HCT116 (cell line): ENCODE data around the gene MCRIP1. TPM values are rescaled to one million over a fixed set of nuclear protein-coding genes. Genes with fewer than 3 reads are reported as not detected.

ENCODE experiments used
- ATAC-seq: fragments of 200-7000 bp; cut with Tn5 transposase; 2 replicates; pipeline ENCODE4 v1.9.1; 2020; ENCODE audit warnings: mild to moderate bottlenecking, moderate library complexity
- BruUV-seq: library from RNA; stranded (reverse); fragments of 400-500 nt; replicated peaks from 2 replicates; lab custom pipeline; 2021; lab: Mats Ljungman, UMichigan
- CTCF ChIA-PET: fragments of 300-600 bp; sonication (Branson Sonifier 250); formaldehyde crosslinking; loops from one replicate; lab custom pipeline; 2021; ENCODE audit warnings: antibody characterized with exemption; lab: Charles Lee
- POLR2A ChIA-PET: fragments of 300-600, 350-600 bp; sonication (Branson Sonifier 250); formaldehyde crosslinking; loops from one replicate; lab custom pipeline; 2021; ENCODE audit warnings: antibody characterized with exemption; lab: Charles Lee
- RAD21 ChIA-PET, 2 experiments: fragments of 300-600 bp; sonication (Branson Sonifier 250); formaldehyde crosslinking; loops; one replicate each; lab custom pipeline; 2023; ENCODE audit warnings: low total read pairs in 2 of 2; ENCODE audit not compliant: uncharacterized antibody in 2 of 2, unreplicated experiment in 2 of 2, low non-redundant PET in 1 of 2; lab: Charles Lee
- DNase-seq: peaks from one replicate; pipeline ENCODE4 v3.0.0-alpha.2; 2010; ENCODE audit warnings: low read depth, low spot score
- H2AFZ ChIP-seq: fragments of 200-600 bp; shearing (Covaris generic), sonication (generic); 2 replicates; pipeline ENCODE4 v1.6.1; 2017; ENCODE audit warnings: low read depth, mixed run types, mixed read lengths, antibody characterized with exemption, low read length; ENCODE audit not compliant: poor library complexity, severe bottlenecking
- H3K27ac ChIP-seq: 2 replicates; pipeline ENCODE4 v1.5.1; 2012; ENCODE audit warnings: low read depth, low read length
- H3K27me3 ChIP-seq: fragments of 200-600 bp; sonication (generic); 2 replicates; pipeline ENCODE4 v1.6.1; 2016; ENCODE audit warnings: mixed run types, low read length, mixed read lengths; ENCODE audit not compliant: insufficient read depth
- H3K36me3 ChIP-seq, 2 experiments: fragments of 200-500 bp in 1 of 2; fragments of 200-600 bp in 1 of 2; sonication (Bioruptor generic) in 1 of 2; sonication (generic) in 1 of 2; 2 replicates each; pipeline versions ENCODE4 v1.5.1 to v1.6.1; 2014 to 2016; ENCODE audit warnings: low read length in 2 of 2, inconsistent platforms in 1 of 2, mixed read lengths in 1 of 2, mixed run types in 1 of 2; ENCODE audit not compliant: insufficient read depth in 2 of 2, control insufficient read depth in 1 of 2
- H3K4me1 ChIP-seq, 2 experiments: fragments of 200-600 bp in 1 of 2; sonication (generic) in 1 of 2; 2 replicates each; pipeline versions ENCODE4 v1.5.1 to v1.6.1; 2012 to 2017; ENCODE audit warnings: low read length in 2 of 2, inconsistent platforms in 1 of 2, mild to moderate bottlenecking in 1 of 2, mixed read lengths in 1 of 2, mixed run types in 1 of 2, moderate library complexity in 1 of 2; ENCODE audit not compliant: insufficient read depth in 2 of 2, control insufficient read depth in 1 of 2
- H3K4me2 ChIP-seq: fragments of 200-600 bp; sonication (generic); 2 replicates; pipeline ENCODE4 v1.6.1; 2017; ENCODE audit warnings: mixed run types, low read length, mixed read lengths
- H3K4me3 ChIP-seq, 2 experiments: fragments of 200-600 bp in 1 of 2; sonication (generic) in 1 of 2; replicated peaks in 1 of 2; 2 replicates each; pipeline ENCODE4 v1.5.1; 2011 to 2016; ENCODE audit warnings: low read length in 2 of 2, control low read depth in 1 of 2, low read depth in 1 of 2, mild to moderate bottlenecking in 1 of 2, mixed read lengths in 1 of 2, mixed run types in 1 of 2
- H3K79me2 ChIP-seq: fragments of 200-600 bp; sonication (generic); 2 replicates; pipeline ENCODE4 v1.6.1; 2017; ENCODE audit warnings: mild to moderate bottlenecking, mixed run types, low read length, moderate library complexity, mixed read lengths; ENCODE audit not compliant: insufficient read depth
- H3K9ac ChIP-seq: fragments of 200-600 bp; sonication (generic); 2 replicates; pipeline ENCODE4 v1.6.1; 2016; ENCODE audit warnings: low read length, mixed read lengths
- H3K9me2 ChIP-seq: fragments of 200-600 bp; sonication (generic), shearing (Covaris generic); 2 replicates; pipeline ENCODE4 v1.6.1; 2017; ENCODE audit warnings: mixed run types, mild to moderate bottlenecking, moderate library complexity; ENCODE audit not compliant: insufficient read depth
- H3K9me3 ChIP-seq, 2 experiments: fragments of 200-500 bp in 1 of 2; fragments of 200-600 bp in 1 of 2; sonication (Bioruptor generic) in 1 of 2; sonication (generic) in 1 of 2; 2 replicates each; pipeline ENCODE4 v1.6.1; 2014 to 2017; ENCODE audit warnings: low read length in 2 of 2, mixed read lengths in 2 of 2, inconsistent platforms in 1 of 2, low read depth in 1 of 2, mild to moderate bottlenecking in 1 of 2, mixed run types in 1 of 2, moderate library complexity in 1 of 2; ENCODE audit not compliant: control insufficient read depth in 1 of 2, insufficient read depth in 1 of 2
- H4K20me1 ChIP-seq: fragments of 200-600 bp; sonication (generic), shearing (Covaris generic); 2 replicates; pipeline ENCODE4 v1.6.1; 2017; ENCODE audit warnings: mixed run types, mild to moderate bottlenecking, moderate library complexity; ENCODE audit not compliant: insufficient read depth
- CBX3 ChIP-seq: IDR thresholded peaks from 2 replicates; pipeline ENCODE4 v1.6.1; 2012; ENCODE audit warnings: low read depth
- CEBPB ChIP-seq: IDR thresholded peaks from 2 replicates; pipeline ENCODE4 v1.6.1; 2012; ENCODE audit warnings: low read depth
- ELF1 ChIP-seq: IDR thresholded peaks from 2 replicates; pipeline ENCODE4 v1.6.1; 2012; ENCODE audit warnings: low read depth, borderline replicate concordance
- EZH2phosphoT487 ChIP-seq: fragments of 200-600 bp; IDR thresholded peaks from 2 replicates; pipeline ENCODE4 v1.6.1; 2018; ENCODE audit warnings: antibody characterized with exemption, borderline replicate concordance
- FOSL1 ChIP-seq: IDR thresholded peaks from 2 replicates; pipeline ENCODE4 v1.6.1; 2012; ENCODE audit warnings: low read depth
- JUND ChIP-seq: IDR thresholded peaks from 2 replicates; pipeline ENCODE4 v1.6.1; 2012
- POLR2AphosphoS5 ChIP-seq: IDR thresholded peaks from 2 replicates; pipeline ENCODE4 v1.6.1; 2011; ENCODE audit warnings: mild to moderate bottlenecking, low read depth, low read length, moderate library complexity
- SIN3A ChIP-seq: IDR thresholded peaks from 2 replicates; pipeline ENCODE4 v1.6.1; 2012; ENCODE audit warnings: low read depth
- SP1 ChIP-seq: IDR thresholded peaks from 2 replicates; pipeline ENCODE4 v1.6.1; 2012; ENCODE audit warnings: low read depth
- SRF ChIP-seq: IDR thresholded peaks from 2 replicates; pipeline ENCODE4 v1.6.1; 2012; ENCODE audit warnings: low read depth
- TCF7L2 ChIP-seq: IDR thresholded peaks from 2 replicates; pipeline ENCODE4 v1.7.0; 2011; ENCODE audit warnings: borderline replicate concordance, inconsistent platforms; ENCODE audit not compliant: insufficient read depth, insufficient read length; ENCODE audit errors: extremely low read depth
- ZFX ChIP-seq: fragments of 450-650 bp; IDR thresholded peaks from 2 replicates; pipeline ENCODE4 v1.6.1; 2017
- ZNF274 ChIP-seq: fragments of 200-500 bp; sonication (Bioruptor generic); IDR thresholded peaks from 2 replicates; pipeline ENCODE4 v1.6.1; 2014; ENCODE audit warnings: mild to moderate bottlenecking, low read depth, low read length, inconsistent platforms
- intact Hi-C: fragments of 100-400 bp; cut with micrococcal nuclease; formaldehyde crosslinking; loops from 2 replicates; pipeline ENCODE4 v1.10.0; 2022
- total RNA-seq: library from RNA; stranded (reverse); gene quantifications from one replicate; pipeline ENCODE4 v1.2.1, GENCODE V29; 2021; ENCODE audit not compliant: unreplicated experiment
- TF ChIP-seq, protein P1 (sequence below): IDR thresholded peaks from 2 replicates; pipeline ENCODE4 v1.6.1; 2012
- TF ChIP-seq, protein P2 (sequence below): IDR thresholded peaks from 2 replicates; pipeline ENCODE4 v1.6.1; 2011; ENCODE audit warnings: mild to moderate bottlenecking, low read length, moderate library complexity; ENCODE audit not compliant: insufficient replicate concordance; ENCODE audit errors: extremely low read depth
- TF ChIP-seq, protein P3 (sequence below): IDR thresholded peaks from 2 replicates; pipeline ENCODE4 v1.6.1; 2012; ENCODE audit warnings: low read depth

The MCRIP1 gene
- total RNA-seq, 1 experiment from 2014 or later: 59.2 TPM

DNA sequence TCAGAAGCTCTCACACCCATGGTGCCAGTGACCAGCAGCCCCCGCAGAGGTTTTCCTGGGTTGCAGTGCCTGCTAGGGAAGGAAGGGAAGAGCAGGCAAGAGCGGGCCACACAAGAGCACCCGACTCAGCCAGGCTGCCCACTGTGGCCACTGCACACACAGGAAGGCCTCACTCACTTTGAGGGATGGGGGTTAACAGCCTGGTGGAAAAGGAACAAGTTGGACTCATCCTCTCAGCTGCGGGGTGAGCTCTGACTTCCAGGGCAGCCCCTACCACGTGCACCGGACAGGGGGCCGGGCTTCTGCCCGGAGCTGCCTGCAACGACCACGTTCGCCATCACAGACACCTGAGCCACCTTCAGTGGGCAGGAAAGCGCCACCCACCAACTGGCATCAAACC lies 19.1 kb upstream of the MCRIP1 start:
- H3K27me3 ChIP-seq: no peaks in the 10 kb centered on the region
- H3K9ac ChIP-seq: no peak overlapping the region
- no peaks in the 10 kb centered on the region; a peak in 1 of 4 replicates for H3K4me1 ChIP-seq
- RAD21 ChIA-PET: no interaction called here
- ATAC-seq (no peak), DNase-seq (no peak)
- CTCF ChIA-PET: interaction anchor here (0.7 kb wide), 1 partner anchor 30 kb away, joined by 3 read pairs; no protein-coding TSS in a partner anchor
- peaks cover 70% of the 10 kb centered on the region for H3K79me2 ChIP-seq
- no peak overlapping the region for H3K4me2 ChIP-seq
- peaks cover 63 to 68% of the 10 kb centered on the region in 2 experiments for H3K36me3 ChIP-seq
- no peak overlapping the region for H2AFZ ChIP-seq
- no TSS peak for BruUV-seq
- intact Hi-C loops: no loop called here
- H3K9me3 ChIP-seq: no peaks in the 10 kb centered on the region
- H4K20me1 ChIP-seq: peaks cover 1% of the 10 kb centered on the region; the same call in 1 of the 2 replicates
- TF ChIP-seq SIN3A: no peak
- TF ChIP-seq ZNF274: no peak
- TF ChIP-seq FOSL1: no peak
- TF ChIP-seq, protein P1, sequence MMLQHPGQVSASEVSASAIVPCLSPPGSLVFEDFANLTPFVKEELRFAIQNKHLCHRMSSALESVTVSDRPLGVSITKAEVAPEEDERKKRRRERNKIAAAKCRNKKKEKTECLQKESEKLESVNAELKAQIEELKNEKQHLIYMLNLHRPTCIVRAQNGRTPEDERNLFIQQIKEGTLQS: no peak
- TF ChIP-seq POLR2AphosphoS5: no peak
- no peak for TF ChIP-seq EZH2phosphoT487
- no peak for TF ChIP-seq CEBPB
- no peak overlapping the region for H3K4me3 ChIP-seq
- H3K9me2 ChIP-seq: no peaks in the 10 kb centered on the region
- POLR2A ChIA-PET: interaction anchor here (1.2 to 1.6 kb wide), 2 partner anchors 9 to 11 kb away, joined by 3 read pairs; no protein-coding TSS in a partner anchor
- no peak overlapping the region for H3K27ac ChIP-seq

DNA sequence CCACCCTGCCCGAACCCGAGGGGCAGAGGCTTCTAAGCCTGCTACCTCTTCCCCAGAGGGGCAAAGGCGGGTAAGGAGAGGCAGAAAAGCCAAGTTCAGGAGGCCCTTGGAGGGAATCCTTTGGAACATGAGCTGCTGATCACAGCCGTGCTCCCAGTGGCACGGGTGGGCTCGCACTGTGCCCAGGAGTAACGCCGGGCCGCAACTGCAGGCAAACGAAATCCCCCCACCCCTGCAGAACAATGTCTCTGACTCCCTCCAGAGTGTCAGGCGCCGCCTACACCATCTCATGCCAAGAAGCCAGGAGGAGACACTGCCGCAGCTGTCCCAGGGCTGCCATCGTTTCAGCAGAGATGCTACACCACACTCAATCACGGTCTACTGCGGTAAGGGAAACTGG lies 18.3 kb upstream of the MCRIP1 start:
- intact Hi-C loops: no loop called here
- H4K20me1 ChIP-seq: no peaks in the 10 kb centered on the region
- no peak overlapping the region for H3K4me2 ChIP-seq
- TF ChIP-seq SP1: no peak
- no peak for TF ChIP-seq FOSL1
- TF ChIP-seq ZFX: no peak
- TF ChIP-seq ELF1: no peak
- TF ChIP-seq, protein P1: no peak
- TF ChIP-seq CBX3: no peak
- TF ChIP-seq, protein P2, sequence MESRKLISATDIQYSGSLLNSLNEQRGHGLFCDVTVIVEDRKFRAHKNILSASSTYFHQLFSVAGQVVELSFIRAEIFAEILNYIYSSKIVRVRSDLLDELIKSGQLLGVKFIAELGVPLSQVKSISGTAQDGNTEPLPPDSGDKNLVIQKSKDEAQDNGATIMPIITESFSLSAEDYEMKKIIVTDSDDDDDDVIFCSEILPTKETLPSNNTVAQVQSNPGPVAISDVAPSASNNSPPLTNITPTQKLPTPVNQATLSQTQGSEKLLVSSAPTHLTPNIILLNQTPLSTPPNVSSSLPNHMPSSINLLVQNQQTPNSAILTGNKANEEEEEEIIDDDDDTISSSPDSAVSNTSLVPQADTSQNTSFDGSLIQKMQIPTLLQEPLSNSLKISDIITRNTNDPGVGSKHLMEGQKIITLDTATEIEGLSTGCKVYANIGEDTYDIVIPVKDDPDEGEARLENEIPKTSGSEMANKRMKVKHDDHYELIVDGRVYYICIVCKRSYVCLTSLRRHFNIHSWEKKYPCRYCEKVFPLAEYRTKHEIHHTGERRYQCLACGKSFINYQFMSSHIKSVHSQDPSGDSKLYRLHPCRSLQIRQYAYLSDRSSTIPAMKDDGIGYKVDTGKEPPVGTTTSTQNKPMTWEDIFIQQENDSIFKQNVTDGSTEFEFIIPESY: no peak
- TF ChIP-seq, protein P3, sequence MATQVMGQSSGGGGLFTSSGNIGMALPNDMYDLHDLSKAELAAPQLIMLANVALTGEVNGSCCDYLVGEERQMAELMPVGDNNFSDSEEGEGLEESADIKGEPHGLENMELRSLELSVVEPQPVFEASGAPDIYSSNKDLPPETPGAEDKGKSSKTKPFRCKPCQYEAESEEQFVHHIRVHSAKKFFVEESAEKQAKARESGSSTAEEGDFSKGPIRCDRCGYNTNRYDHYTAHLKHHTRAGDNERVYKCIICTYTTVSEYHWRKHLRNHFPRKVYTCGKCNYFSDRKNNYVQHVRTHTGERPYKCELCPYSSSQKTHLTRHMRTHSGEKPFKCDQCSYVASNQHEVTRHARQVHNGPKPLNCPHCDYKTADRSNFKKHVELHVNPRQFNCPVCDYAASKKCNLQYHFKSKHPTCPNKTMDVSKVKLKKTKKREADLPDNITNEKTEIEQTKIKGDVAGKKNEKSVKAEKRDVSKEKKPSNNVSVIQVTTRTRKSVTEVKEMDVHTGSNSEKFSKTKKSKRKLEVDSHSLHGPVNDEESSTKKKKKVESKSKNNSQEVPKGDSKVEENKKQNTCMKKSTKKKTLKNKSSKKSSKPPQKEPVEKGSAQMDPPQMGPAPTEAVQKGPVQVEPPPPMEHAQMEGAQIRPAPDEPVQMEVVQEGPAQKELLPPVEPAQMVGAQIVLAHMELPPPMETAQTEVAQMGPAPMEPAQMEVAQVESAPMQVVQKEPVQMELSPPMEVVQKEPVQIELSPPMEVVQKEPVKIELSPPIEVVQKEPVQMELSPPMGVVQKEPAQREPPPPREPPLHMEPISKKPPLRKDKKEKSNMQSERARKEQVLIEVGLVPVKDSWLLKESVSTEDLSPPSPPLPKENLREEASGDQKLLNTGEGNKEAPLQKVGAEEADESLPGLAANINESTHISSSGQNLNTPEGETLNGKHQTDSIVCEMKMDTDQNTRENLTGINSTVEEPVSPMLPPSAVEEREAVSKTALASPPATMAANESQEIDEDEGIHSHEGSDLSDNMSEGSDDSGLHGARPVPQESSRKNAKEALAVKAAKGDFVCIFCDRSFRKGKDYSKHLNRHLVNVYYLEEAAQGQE: no peak
- TF ChIP-seq JUND: no peak
- TF ChIP-seq TCF7L2: no peak
- no peak for TF ChIP-seq SRF

More for the DNA sequence above, 18.3 kb upstream of the MCRIP1 start:
- ATAC-seq (no peak), DNase-seq (no peak)
- ChIA-PET POLR2A (no interaction called here), CTCF (no interaction called here), RAD21 (no interaction called here)
- BruUV-seq: no TSS peak
- Histone ChIP-seq H3K4me1 (no peaks in the 10 kb centered on the region), H3K79me2 (peaks cover 61% of the 10 kb centered on the region), H3K9ac (no peak overlapping the region), H3K9me3 (no peaks in the 10 kb centered on the region), H3K9me2 (no peaks in the 10 kb centered on the region), H3K36me3 (peaks cover 66 to 72% of the 10 kb centered on the region in 2 experiments), H3K4me3 (no peak overlapping the region), H3K27me3 (no peaks in the 10 kb centered on the region), H2AFZ (no peak overlapping the region), H3K27ac (no peak overlapping the region; the same call in 1 of the 2 replicates)
